Ramos (cell line): ENCODE data around the gene ADAP1.

Source experiments
- in situ Hi-C: fragments of 300-500 bp; cut with MboI; formaldehyde crosslinking; loops from one replicate; pipeline ENCODE4 v1.14.3; 2022; ENCODE audit warnings: low sequenced_read_pairs; ENCODE audit not compliant: unreplicated experiment

Gene ADAP1

GRCh38 chr7:901041-901387, 53.5 kb downstream of the ADAP1 start:
- in situ Hi-C loops: no loop called here

DNA sequence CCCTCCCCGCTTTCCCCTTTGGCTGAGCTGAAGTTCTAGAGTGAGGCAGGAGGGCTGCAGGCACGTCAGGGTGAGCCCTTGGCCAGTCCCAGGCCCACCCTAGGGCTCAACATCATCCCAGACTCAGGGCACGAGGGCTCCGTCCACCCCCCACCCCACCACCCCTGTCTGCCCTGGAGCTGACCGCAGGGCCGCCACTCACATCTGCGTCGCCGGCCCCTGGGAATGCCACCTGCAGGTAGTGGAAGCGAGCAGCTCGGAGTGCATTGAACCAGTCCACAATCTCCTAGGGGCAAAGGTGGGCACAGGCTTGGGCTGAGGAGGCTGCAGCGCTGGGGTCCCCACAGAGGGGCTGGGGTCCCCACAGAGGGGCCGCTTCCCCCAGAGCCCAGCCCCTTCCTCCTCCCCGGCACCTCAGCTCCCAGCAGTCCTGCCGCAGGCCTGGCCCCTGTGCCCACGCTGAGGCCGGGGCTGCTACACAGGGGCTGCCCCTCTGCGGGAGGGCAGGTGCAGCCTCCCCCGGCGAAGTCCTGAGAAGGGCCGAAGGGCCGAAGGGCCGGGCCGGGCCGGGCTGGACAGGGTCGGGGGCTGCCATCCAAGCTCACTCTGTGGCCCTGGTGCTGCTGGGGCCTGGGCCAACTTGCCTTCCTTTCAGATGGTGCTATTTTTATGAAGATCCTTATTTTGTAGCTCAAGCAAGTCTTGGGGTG, 54.0 kb downstream of the ADAP1 start:
- in situ Hi-C loops: no loop called here

DNA sequence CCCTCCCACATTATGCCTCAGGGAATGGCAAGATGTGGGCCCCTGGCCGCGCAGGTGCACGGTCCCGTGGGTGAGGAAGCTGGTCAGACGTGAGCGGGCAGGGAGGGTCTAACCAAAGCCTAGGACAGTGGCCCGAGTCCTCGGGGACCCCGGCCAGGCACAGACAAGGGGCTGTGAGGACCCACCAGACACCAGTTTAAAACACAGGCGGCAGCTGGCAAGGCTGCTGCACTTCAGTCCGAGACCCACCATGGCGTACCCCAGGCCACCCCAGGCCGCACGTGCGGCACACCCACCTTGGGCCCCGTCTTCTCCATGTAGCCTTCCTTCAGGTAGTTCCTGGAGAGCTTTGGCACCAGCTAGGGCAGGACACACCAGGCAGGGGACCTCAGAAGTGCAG, 54.7 kb downstream of the ADAP1 start:
- in situ Hi-C loops: no loop called here

DNA sequence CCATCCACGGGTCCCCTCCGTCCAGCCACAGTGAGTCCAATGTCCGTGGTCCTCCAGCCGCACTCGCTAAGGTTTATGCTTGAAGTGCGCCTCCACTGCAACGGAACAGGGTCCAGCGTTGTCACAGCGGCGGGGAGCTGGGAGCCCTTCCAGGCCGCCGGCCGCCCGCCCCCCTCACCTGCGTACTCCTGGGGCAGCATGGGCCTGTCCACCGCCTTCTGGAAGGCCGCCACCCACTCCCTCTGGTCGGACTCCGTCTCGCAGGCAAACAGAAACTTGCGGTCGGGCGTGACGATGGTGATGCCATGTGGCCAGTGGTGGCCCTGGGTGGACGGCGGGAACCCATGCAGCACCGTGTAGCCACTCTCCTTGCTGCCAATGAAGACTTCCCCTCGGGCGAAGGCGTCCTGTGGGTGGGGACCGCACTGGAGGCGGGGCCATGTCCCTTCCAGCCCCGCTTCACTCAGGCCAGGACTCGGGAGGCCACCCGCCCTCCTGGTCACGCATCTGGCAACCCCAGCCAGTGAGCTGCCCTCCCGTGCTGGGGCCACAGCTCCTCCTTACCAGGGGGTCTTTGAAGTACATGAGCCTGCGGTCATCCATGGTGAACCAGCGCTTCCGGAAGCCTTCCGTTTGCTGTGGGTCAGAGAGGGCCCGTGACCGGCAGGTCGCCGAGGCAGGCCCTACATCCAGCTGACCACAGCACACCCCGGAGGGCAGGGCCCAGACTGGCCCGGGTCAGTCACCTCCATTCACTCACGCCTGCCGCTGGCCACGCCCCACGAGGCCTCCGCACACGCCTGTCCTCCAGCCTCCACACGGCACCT, 55.4 kb downstream of the ADAP1 start:
- in situ Hi-C loops: no loop called here

DNA sequence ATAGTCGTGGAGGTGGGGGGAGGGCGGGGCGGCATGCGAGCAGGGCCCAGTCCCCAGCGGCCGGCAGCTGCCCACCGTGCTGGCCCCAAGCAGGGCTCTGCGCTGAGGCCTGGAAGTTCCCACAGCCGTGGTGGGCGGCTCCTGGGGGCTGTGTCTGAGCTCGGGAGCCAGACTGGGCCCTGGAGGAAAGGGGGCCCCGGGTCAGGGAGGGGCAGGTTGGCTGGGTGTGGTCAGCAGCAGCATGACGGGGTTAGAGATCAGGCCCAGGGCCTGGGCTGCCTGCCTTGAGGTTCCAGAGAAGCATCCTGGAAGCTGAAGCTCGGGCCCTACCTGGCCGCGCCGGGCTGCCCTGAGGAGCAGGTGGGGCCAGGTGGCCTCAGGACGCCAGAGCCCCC, 56.0 kb downstream of the ADAP1 start:
- in situ Hi-C loops: no loop called here

DNA sequence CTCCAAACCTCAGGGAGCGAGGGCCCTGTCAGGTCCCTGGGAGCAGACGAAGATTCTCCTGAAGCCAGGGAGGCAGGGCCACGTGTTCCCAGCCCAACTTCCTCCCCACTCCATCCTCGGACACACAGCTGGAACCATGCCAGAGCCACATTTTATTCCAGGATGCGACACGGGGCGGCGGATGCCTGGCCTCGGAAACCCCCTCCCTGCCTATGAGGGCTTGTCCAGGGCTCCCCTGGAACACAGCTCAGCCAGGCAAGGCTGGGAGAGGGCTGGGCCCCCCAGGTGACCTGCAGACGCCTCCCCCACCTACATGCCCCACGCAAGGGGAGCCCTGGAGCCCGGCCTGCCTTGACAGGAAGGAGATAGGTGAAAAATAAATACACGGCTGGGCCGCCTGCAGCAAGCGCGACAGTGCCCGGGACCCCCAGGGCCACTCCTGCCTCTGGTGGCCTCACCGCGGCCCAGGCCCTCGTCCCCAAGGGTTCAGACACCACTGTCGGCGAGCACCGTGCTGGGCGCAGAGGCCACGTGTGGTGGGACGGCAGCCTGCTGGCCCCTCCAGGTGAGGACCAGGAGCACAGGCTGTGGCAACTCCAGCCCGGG, 56.6 kb downstream of the ADAP1 start:
- in situ Hi-C loops: no loop called here

DNA sequence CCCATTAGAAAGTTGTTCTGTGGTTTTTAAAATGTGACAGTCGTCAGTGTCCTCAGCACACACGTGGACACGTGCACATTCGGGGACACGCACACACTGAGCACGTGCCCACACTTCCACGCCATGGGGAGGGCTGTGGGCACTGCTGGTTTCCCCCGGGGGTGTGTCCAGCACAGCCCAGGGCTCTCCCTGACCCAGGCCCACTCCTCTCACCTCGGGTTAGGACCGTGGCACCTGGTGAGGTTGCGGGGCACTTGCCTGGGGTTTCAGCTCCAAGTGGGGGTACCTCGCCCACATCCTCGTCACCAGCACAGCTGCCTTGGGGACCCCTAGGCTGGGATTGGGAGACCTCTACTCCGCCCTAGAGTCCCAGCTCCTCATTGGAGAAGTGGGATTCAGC, 57.4 kb downstream of the ADAP1 start:
- in situ Hi-C loops: no loop called here

- in situ Hi-C loops: no loop called here
Measured at GRCh38 chr7:896346-897075, 58.0 kb downstream of the ADAP1 start.

- in situ Hi-C loops: no loop called here
Measured at GRCh38 chr7:895451-896052, 58.9 kb downstream of the ADAP1 start.

GRCh38 chr7:894927-895450, 59.5 kb downstream of the ADAP1 start:
- in situ Hi-C loops: no loop called here

DNA sequence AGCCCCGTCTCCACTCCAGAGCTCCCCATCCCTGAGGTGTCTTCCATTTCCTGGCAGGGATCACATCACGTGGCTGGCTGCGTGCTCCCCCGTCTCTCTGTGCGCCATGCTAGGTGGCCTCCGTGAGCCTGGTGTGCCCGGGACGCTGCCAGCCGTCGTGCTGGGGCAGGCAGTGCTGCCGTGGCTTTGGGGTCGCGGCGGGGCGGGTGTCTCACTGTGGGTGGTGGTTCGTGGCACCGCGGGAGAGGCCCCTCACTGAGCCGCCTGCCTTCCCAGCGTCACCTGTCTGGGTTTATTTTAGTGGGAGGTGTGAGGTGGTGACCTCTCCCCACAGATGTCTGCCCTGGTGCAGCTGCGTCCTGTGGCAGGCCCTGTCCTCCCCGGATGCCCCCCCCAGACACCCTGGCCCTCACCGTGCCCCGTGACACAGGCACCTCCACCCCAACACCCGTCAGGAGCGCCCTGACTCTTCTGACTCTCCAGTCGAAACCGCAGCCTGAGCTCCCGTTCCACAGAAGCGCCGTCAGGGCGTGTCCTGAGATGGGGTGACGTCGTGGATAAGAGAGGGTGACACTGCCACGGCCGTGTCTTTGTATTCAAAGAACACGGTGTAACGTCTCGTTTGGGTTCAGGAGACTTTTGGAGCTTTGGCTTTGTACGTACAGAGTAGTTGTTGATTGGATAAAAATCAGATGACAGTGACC, 60.2 kb downstream of the ADAP1 start:
- in situ Hi-C loops: no loop called here

DNA sequence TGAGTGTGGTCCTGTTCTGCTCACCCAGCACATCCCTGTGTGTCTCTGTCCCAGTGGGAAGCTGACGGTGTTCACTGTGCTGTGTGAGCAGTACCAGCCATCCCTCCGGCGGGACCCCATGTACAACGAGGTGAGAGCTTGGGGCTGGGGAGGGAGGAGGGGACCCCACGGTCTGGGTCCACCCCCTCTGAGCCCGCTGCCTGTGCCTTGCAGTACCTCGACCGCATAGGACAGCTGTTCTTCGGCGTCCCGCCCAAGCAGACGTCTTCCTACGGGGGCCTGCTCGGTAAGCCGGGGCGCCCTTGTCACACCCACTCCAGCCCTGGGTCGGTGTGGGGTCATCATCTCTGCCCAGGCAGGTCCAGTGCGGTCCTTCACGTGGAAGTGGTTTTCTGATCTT, 60.8 kb downstream of the ADAP1 start:
- in situ Hi-C loops: no loop called here

DNA sequence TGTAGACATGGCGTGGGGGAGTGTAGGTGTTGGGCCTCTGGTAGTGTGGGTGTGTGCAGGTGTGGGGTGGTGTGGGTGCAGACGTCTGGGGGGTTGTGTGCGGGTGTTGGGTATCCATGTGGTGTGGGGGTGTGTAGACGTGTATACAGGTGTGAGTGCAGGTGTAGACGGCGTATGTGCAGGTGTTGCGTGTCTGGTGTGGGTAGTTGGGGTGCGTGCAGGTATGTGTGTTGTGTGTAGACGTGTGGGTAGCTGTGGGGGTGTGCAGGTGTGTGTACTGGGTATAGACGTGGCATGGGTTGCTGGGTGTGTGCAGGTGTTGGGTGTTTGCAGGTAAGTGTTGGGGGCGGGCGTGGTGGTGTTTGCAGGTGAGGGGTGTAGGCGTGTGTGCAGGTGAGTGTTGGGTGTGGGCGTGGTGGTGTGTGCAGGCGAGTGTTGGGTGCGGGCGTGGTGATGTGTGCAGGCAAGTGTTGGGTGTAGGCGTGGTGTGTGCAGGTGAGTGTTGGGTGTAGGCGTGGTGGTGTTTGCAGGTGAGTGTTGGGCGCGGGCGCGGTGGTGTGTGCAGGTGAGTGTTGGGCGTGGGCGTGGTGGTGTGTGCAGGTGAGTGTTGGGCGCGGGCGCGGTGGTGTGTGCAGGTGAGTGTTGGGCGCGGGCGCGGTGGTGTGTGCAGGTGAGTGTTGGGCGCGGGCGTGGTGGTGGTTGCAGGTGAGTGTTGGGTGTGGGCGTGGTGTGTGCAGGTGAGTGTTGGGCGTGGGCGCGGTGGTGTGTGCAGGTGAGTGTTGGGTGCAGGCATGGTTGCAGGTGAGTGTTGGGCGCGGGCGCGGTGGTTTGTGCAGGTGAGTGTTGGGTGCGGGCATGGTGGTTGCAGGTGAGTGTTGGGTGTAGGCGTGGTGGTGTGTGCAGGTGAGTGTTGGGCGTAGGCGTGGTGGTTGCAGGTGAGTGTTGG, 61.6 kb downstream of the ADAP1 start:
- in situ Hi-C loops: no loop called here

DNA sequence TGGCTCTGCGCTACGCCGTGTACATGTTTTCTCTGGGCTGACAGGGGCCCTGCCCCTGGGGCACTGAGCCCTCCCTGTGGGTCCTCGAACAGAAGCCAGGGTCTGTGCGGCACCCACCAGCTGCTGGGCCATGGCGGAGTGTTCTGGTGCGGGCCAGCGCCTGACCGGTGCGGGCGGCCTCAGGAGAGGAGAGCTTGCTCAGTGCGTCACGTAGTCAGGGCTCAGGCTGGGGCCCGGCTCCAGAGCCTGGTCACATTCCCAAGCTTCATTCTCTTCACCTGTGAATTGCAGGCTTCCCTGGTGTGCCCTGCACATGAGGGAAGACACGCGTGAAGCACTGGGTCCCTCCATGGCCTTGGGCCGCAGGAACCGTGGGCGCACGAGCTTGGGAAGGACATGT, 62.7 kb downstream of the ADAP1 start:
- in situ Hi-C loops: no loop called here

GRCh38 chr7:891291-891690, 63.2 kb downstream of the ADAP1 start:
- in situ Hi-C loops: no loop called here

DNA sequence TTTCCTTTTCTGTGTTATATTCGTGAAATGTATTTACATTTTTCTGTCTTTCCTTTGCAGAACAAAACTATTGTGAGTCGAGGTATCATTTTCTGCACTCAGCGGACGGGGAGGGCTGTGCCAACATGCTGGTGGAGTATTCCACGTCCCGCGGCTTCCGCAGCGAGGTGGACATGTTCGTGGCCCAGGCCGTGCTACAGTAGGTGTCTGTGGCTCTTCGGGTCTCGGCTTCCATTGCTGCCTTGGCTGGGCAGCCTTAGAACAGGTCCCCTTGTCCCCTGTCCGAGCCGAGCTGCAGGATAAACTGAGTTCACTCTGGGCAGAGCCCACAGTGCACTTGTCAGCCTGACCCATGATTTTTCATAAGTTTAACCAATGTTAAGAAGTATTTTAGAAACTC, 63.6 kb downstream of the ADAP1 start:
- in situ Hi-C loops: no loop called here

GRCh38 chr7:889391-889790, 65.1 kb downstream of the ADAP1 start:
- in situ Hi-C loops: no loop called here

- in situ Hi-C loops: no loop called here
Measured at GRCh38 chr7:889025-889390, 65.5 kb downstream of the ADAP1 start.
